Central memory CD4-positive, alpha-beta T cell (primary cell): Measurements from ENCODE around the gene MTFMT.
"Not testable (repeated sequence)": the region's sequence is repeated elsewhere in the genome, so short reads cannot be mapped to it uniquely, and the experiment has no call there.

ENCODE experiments used
- DNase-seq: peaks from one replicate; pipeline ENCODE4 v3.0.0; 2022

The MTFMT gene

GRCh38 chr15:65059931-65060596 is 30.6 kb upstream of the MTFMT start:
- no peak for DNase-seq

GRCh38 chr15:65059369-65059750 is 29.9 kb upstream of the MTFMT start:
- DNase-seq, result no peak

GRCh38 chr15:65058394-65059368 is 29.2 kb upstream of the MTFMT start:
- DNase-seq, result no peak

GRCh38 chr15:65057549-65057940 is 28.1 kb upstream of the MTFMT start:
- DNase-seq, result no peak

- DNase-seq, result no peak
Measured at GRCh38 chr15:65056868-65057548, 27.6 kb upstream of the MTFMT start.

- no peak for DNase-seq
Measured at GRCh38 chr15:65056106-65056505, 26.7 kb upstream of the MTFMT start.

GRCh38 chr15:65055201-65055870 is 25.9 kb upstream of the MTFMT start:
- DNase-seq, result no peak

- peak; percentile 16 for DNase-seq
Measured at GRCh38 chr15:65054333-65055200, 25.1 kb upstream of the MTFMT start.

- DNase-seq, result no peak
Measured at GRCh38 chr15:65052956-65053355, 23.5 kb upstream of the MTFMT start.

GRCh38 chr15:65051266-65051665 is 21.8 kb upstream of the MTFMT start:
- DNase-seq, result no peak

GRCh38 chr15:65050270-65050669 is 20.8 kb upstream of the MTFMT start:
- DNase-seq, result no peak

- peak; percentile 80 for DNase-seq
Measured at GRCh38 chr15:65049418-65049840, 20.0 kb upstream of the MTFMT start.

- DNase-seq, result no peak
Measured at GRCh38 chr15:65048241-65048640, 18.8 kb upstream of the MTFMT start.

- no peak for DNase-seq
Measured at GRCh38 chr15:65044724-65045481, 15.5 kb upstream of the MTFMT start, which contains the start of gene SLC51B. SLC51B (plus strand) TSS chr15:65045387; CDS start chr15:65050005, 4,618 bp downstream.

- DNase-seq, result not testable (repeated sequence)
Measured at GRCh38 chr15:65044218-65044617, 14.8 kb upstream of the MTFMT start.

- DNase-seq, result no peak
Measured at GRCh38 chr15:65042776-65043327, 13.4 kb upstream of the MTFMT start.

GRCh38 chr15:65041787-65042186 is 12.3 kb upstream of the MTFMT start:
- DNase-seq, result no peak

- DNase-seq, result no peak
Measured at GRCh38 chr15:65040461-65040860, 11.0 kb upstream of the MTFMT start.

GRCh38 chr15:65038836-65039235 is 9.4 kb upstream of the MTFMT start:
- DNase-seq, result no peak

- DNase-seq, result no peak
Measured at GRCh38 chr15:65038428-65038827, 9.0 kb upstream of the MTFMT start.

GRCh38 chr15:65037309-65037708 is 7.9 kb upstream of the MTFMT start:
- DNase-seq, result no peak
